Activated gamma-delta T cell (primary cell): ENCODE data around the gene RPS6KA2.
"Not testable (repeated sequence)": the region's sequence is repeated elsewhere in the genome, so short reads cannot be mapped to it uniquely, and the experiment has no call there.

Experiments
- DNase-seq: peaks from one replicate; lab custom pipeline; 2025; lab: John Stamatoyannopoulos, UW

RPS6KA2 gene

DNA sequence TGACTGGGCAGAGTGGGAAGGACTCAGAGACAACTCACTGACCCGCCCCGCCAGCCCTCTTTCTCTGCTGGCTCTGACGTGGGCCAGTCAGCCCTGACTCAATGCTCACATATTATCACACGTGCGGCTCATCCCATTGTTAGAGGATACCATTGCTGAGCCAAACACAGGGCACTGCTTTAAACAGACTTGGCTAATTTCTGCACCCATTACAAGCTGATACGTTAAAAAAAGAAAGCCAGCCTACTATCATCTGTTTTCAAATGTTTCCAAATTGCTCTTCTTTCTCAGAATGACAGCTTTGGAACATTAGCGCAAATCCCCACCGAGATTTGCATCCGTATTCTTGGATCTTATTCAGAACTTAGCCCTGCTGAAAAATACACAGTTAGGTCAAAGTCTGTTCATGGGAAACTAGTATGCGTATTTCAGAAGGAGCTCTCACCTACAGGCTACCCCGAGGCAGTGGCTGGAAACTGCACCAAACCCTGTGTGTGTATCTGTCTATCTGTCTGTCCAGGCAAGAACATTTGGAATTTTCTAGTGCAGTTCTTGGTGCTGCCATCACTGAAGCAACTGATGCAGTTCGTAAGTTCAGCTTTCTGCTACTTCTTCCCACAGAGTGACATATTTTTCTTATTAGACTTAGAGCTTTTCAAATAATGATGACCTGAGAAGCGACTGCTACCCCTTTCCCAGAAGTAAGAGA is 73.3 kb downstream of the RPS6KA2 start:
- no peak for DNase-seq

DNA sequence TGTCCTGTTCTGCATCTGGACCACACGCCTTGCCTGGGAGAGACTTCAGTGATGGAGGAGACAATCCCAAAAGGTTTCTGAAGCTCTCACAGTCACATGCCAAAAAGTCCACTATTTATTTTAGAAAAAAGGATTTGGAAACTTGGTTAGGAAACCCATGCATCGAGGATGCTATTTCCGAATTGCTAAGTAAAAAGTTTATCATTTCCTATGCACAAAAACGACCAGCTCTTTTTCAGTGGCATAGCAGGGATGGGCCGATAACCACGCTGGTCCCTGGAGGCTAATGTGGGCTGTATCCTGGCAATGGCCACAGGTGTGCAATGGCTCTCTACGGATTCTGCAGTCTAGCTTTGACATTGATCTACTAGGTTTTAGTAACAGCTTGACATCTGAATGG is 74.5 kb downstream of the RPS6KA2 start:
- DNase-seq: no peak

DNA sequence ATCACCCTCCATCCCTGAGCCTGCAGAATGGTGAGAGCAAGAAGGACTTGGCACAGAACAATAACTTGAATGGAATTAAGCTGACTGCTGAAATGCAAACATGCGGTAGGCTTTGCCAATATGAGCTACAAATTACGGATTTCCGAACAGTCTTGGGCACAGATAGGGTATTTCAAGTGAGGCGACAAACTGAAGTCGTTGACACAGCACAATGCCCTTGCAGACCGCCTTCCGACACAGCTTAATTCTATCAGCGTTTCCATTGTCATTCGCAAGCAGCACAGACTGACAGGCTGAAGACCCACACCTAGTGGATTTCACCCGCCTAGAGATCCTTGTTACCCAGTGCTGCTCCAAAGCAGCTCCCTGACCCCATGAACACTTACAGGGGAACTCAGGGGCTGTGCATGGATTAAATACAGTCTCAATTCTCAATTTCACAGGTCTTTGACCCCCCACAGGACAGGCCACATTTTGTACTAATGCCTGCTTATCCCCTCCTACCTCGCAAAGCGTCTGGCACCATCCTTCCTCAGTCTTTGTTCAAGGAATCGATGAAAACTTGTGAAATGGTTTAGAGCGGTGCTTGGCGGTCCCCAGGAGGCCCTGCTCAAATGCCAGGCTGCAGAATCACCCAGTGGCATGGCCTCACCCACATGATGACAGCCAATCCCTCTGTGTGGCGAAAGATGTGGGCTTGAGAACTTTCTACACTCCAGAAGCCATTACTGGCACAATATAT is 75.1 kb downstream of the RPS6KA2 start:
- DNase-seq: no peak

DNA sequence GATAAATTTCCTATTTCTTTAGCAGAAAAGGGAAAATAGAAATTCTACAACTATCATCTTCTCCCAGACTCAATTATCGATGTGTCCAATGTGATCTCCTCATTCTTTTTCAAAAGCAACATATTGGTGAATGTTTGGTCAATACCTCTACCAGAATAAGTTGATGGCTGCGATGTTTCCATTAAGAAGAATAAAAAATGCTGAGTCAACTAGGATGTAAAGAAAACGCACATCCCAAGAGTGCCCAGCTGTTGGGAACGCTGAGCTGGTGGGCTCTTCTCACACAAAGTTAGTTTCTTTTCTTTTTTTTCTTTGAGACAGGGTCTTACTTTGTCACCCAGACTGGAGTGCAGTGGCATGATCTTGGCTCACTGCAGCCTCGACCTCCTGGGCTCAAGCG is 80.4 kb downstream of the RPS6KA2 start:
- no peak for DNase-seq

DNA sequence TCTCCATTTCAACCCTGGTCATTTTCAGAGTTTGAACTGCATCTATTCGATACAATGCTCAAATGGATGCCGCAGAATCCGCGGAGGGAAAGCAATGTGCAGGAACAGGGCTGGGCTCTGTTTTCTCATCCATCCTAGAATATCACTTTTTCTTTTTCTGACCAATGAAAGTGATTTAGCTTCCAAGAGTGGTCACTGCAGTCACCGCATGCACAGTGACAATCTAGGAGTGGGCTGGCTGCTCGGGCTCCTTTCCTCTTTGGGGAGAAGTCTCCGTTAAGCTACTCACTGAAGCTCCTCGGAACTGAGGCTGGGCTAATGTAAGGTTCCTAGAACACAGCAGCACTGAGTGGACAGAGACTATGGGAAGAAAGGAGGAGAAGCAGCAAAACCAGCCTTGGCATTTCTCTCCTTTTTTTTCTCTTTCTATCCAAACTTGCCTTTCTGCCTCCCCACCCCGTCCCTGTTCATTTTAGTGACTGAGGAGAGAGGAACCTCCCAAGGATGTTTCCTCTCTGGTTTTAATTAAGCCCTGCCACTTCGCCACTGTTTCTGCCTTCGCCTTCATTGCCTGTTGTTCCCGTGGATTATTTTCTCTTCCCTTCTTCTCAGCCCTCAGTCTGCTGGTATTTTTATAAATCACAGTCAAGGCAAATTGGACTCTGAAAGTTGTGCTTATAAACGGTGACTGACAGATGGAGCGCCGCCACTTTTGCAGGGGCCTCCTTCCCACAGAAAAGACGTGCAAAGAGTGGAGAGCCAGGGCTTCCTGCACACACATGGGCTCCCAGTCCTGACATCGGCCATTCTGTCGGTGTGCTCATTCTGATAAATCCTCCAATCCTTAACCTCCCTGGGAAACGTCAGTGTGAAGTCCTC is 81.7 kb downstream of the RPS6KA2 start:
- no peak for DNase-seq

DNA sequence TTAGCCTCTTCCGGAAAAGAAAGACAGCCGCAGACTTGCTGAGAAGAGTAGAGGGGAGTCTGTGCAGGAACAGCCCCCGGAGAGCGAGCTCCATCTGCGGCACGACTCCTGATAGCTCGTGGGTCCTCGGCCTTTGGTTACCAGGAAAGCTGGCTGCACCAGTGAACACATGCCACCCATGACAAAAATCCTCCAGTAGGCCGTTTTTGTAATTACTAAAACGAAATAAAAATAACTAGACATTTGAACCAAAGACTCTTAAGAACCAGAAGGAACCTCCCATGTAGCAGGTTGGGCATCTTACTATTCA is 82.8 kb downstream of the RPS6KA2 start:
- DNase-seq: no peak

DNA sequence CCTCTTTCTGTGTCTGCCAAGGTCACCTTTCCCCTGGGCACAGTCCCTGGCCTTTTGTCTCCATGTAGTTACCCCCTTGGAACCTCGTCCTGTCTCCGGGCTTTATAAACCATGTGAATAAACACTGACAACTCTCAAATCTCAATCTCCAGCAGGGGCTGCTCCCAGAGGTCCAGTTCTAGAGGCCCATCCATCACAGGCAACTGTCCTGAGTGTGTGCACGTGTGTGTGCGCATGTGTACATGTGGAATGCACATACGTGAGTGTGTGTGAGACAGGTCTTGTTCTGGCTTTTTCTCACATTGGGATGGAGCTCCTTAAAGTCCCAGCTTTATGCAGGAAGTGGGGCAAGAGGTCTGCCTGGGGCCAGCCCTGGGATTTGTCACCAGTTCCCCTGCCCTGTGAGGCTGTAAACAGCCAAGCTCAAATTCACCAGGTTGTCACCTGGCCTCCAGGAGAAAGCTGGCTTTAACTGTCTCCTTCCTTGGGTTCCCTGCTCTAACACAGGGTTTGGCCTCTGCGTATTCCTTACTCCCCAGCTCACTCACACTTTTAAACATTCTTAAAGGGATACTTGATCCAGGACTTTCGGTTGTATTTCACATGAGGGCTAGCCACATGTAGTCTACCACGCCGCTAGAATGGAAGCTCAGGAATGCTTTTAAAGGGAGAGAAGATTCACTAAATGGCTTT is 83.3 kb downstream of the RPS6KA2 start:
- no peak for DNase-seq

DNA sequence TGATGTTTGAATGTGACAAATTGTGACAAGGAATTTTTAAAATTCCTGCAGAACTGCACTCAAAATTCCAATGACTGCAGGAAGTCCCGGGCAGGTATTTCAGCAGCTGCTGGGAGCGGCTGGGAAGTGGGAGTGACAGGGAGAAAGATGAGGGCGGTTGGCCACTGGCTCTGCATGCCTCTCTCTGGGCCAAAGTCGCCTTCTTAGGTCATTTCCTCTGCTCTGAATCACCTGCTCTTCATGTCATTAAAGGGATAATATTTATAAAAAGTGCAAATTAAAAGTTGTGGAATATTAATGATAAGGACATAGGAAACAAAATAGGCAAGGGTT is 84.5 kb downstream of the RPS6KA2 start:
- no peak for DNase-seq

DNA sequence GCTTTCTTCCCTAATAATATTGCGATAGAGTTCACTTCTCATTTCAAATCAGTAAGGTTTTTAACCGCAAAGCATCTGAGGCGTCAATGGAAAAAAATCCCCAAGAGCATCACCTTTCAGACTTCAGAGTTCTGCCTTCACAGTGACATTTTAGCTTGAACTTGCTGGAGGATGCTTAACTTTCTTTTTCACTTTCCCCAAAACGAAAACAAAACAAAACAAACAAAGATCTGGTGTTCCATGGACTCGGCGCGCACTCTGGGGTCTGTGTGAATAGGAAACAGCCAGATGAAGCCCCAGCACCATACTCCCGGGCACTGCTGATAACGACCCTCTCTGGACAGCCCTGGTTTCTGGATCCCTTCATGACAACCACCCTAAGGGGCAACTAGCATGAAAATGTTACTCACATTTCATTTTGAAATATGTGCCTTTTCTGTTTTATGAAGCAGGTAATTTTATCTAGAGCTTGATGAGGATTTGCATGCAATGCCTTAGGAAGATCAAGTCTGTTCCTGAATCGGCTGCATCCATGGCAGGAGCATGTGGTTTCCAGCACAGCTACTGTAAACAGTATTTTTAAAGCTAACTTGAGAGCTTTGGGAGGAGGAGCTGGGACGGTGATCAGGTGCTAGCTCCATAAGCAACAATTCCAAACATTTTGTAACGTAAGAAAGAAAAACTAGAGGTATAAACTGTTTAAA is 85.0 kb downstream of the RPS6KA2 start:
- DNase-seq: no peak

DNA sequence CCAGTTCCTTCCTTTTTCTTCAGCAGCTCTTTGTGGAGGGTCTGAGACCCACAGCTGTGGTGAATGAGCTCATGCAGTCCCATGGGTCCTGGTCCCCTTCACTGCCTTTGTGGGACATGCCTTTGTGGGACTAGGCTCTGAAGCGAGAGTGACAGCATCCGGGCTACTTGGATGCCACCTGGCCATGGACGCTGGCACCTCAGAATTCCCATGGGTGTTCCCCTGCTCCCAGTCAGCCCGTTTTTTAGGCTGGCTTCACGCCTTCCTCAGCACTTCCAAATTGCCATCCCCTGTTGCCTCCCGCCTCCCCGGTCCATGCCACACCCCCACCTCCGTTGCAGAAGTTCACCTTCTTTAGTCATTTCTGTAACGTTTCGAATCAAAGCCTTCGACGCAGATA is 85.7 kb downstream of the RPS6KA2 start:
- no peak for DNase-seq

DNA sequence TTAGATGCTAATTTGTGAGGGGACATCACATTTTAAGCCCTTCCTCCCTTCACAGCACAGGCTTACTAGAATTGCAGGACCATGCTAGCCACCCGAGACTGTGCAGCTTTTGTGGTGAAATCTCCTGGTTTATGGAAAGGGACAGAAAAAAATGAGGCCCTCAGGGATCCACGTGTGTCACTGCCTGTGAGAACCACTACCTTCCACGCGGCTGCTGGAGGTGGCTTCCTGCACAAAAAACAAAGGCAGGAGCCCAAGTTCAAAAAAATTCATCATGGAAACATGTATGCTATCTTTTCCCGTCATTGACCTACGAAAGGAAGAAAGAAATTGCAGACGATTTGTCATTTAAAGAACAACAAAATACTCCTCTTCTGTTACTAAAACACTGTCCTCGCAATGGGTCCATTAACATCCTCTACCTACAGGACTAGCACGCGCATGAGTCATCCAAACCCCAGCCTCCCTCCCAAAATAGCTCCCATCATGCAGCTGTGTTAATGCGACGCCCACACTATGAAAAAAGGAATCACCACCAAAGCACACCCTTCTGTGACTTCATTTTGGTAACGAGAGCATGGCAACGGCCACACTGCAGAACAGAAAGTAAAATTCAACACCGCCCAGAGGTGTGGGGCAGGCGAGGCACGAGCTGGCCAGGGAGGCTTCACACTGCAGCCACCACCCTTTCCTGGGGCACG is 86.3 kb downstream of the RPS6KA2 start:
- DNase-seq: no peak

DNA sequence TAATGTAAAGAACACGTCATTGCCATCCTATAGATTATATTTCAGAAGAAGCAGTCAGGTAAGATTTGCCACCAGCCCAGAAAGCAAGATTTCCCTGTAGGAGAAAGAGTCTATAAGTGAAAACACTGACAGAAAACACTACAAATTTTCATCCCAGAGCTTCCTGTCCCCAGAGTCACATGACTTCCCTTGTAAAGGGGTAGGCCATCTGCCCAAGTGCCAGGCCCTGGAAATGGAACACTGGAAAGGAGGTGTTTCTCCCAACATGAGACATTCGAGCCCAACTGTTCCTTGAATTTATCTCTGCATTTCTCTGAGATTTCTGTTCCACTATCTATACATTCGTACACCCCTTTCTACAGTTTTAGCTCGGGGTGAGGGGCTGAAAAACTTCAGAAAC is 87.5 kb downstream of the RPS6KA2 start:
- no peak for DNase-seq

DNA sequence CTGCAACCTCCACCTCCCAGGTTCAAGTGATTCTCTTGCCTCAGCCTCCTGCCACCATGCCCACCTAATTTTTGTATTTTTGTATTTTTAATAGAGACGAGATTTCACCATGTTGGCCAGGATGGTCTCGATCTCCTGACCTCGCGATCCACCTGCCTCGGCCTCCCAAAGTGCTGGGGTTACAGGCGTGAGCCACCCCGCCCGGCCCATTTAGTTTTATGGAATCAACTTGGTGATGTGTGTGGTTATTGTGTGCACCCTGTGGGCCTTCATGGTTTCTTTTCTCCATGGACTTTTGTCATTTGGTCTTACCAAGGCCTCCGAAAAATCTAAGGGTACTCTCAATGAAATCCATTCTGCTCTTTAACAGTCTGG is 88.1 kb downstream of the RPS6KA2 start:
- DNase-seq: not testable (repeated sequence)

DNA sequence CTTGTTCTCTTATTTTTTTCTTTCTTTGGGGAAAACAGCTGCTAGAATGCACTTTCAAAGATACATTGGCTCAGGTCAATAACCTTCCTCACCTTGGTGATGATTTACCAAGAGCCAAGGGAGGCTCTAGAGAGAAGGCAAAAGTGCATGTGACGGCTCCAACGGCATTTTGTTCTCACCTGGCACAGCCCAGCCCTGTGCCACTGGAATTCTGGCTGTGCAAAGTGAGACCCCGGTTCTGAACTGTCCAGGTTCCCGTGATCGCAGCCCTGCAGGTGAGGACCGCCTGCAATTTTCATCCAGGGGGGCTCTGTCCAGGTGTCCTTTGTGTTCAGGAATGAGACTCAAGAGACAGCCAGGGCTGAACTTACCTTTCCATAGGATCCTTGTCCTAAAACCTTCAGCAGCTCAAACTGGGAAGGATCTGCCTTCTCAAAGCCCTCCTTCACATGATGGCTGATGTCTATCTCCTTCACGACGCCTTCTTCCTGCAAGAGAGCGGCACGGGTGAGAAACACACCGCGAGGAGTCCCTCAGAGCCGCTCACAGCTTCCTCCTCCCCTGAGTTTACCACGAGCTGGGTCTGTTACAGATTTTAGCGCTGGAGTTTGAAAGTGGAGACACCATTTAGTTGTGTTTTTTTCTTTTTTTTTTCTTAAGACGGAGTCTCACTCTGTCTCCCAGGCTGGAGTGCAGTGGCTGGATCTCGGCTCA is 88.6 kb downstream of the RPS6KA2 start:
- no peak for DNase-seq

DNA sequence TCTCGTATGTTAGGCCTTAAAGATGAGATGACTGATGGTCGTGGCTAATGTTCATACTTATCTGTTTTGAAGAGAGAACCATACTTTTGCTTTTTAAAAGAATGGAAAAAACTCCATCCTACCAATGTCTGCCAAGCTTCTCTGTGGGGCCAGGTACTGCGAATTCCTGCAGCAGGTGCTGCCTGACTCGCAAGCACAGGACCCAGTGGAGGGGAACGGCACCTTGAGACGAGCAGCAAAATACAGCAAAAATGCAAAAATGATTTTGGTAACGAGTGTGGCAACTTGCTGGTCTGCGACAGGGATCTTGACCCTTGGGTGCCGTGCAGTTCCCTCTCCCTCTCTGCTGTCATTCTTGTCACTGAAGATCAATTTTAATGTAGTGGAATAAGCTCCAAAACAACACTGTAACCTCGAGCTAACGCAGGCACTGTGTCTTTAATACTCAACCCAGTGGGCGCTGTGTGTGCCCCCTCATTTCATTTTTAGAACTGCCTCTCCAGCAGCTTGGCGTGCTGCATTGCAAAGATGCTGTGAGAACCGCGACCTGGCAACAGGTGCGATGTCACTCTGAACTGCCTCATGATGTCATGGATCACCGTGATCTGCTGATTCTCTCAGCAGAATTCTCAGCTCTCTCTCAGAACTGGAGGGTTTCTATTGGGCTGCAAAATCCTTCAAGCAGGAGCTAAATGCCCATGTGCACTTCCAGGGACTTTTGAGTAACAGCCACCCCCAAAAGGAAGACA is 92.2 kb downstream of the RPS6KA2 start:
- no peak for DNase-seq

DNA sequence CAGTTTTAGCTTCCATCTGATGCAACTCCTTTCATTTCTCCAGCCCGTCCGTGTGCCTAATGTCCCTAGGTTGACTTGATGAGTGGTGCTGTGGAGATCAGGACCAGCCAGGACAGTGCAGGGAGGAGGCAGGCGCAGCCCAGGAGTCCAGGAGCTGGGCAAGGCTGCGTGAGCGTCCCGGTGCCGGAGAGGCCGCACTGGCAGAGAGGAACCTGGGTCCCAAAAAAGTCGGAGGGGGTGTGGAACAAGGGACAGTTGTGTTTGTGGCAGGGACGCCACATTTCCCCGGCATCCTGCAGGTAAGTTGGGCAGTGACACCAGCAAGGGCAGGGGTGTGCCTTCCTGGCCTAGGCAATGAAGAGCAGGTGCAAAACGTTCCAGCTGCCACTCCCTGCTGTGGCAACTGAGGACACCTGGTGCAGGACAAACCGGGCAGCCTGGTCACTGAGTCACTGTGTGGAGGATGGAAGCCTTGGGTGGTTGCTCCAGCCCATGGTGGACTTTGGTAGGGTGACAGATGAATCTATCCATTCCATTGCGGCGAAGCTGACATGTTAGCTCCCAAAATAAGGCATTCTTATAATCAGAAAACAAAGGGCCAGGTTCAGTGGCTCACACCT is 93.7 kb downstream of the RPS6KA2 start:
- DNase-seq: no peak

DNA sequence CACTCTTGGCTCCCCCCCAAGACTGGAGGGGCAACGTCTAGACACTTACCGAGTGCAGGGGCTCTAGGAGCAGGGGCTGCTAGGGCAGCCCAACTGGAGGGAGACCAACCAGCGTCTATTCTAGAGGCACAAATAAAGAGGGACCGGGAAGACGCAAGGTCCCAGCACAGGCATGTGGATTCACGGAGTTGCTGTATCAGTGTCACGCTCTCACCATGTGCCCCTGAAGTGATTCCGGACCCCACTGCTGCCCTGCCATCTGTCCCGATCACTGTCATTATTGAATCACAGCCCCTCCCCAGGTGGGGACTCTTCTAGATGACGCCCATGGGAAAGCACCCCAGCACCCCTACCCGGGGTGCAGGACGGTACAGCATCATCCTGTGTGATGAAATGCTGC is 94.7 kb downstream of the RPS6KA2 start:
- no peak for DNase-seq

DNA sequence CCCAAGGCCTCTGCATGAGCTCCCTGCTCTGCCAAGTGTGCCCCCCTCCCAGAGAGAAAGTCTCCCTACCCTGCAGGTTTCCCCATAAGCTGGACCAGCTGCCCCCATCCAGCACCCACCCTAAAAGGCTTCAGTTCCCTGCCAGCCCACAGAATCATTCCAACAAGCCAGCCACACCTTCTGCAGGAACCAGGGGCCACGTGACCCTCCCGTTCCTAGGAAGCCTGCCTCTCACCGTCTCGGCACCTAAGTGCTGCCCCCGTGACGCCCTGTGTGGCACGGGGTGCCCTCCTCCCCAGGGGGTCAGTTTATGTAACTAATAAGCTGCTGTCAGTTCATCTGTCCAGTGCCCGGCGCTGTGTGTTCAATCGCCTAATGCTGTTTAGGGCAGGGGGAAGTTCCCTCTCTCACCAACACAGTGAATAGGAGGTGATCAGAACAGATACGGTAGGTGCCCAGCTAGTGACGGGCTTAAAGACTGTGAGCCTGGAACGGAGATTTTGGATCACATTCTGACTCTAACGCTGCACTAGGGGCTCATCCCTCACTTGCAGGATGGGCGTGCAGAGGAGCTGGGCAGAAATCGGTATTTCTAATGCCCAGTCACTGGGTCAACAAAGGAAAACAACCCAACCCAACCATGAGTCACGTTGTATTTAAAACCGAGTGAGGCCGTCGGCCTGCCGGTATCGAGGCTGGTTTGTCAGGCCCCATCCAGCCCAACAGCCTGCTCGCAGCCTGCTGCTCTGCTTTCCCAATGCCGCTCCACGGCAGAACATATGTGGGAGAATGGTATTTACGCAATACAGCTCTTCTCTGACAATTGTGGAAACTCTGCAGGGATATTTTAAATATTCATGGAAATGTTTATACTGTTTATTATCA is 96.6 kb downstream of the RPS6KA2 start:
- DNase-seq: no peak
